ENCODE measurements around the gene RAB40AL.

DNA sequence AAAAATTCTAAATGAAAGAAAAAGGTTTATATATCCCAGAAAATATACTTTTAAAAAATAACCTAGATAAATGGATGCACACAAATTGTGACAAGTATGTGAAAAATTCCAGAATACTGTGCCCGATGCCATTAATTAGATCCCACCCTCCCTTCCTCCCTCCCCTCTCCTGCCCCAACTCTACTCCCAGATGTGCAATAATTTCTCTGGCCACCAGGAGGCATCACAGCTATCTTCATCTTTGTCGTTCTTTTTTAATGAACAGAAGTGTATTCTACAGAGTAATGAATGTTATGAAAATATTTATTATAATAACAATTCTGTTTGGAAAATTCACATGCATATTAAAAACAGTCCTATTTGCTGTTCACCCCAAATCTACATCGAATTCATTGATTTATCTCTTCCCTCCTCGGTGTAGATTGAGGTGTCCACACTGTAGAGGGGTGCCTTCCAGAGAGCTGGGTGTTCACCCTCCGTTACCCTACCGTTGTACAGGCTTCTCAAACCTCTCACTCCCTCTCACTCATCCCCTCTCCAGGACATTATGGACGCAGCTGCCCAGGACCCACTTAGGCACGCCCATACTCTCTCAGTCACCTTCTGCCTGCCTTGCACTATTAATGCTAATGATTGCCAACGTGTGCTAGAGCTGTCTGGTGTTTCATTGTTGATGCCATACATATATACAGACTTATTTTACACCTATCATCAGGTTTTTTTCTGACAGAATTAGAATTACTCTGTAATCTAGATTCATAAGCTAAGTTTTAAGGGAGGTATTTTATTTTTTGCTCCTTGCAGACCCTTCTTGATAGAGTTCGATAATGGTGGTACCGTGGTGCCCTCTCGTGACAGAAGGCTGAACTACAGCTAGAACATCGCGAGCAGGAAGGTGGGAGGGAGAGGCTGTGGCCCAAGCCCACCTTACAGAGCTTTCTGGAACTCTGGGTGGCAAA lies 14.1 kb downstream of the RAB40AL start:
- peak; percentile 65 for TF ChIP-seq CTCF (IDR thresholded peaks at IDR 0.05; ENCODE audit: low read depth, low read length)
- no peak for TF ChIP-seq EZH2phosphoT487 (IDR thresholded peaks at IDR 0.05; ENCODE audit: low read depth)

Measured in OCI-LY3 (cell line).